HCT116 (cell line): ENCODE measurements around the gene RUNX1. TPM values are rescaled to one million over a fixed set of nuclear protein-coding genes. Genes with fewer than 3 reads are reported as not detected.

Experiments used
- ATAC-seq: fragments of 200-7000 bp; cut with Tn5 transposase; 2 replicates; pipeline ENCODE4 v1.9.1; 2020; ENCODE audit warnings: mild to moderate bottlenecking, moderate library complexity
- BruUV-seq: library from RNA; stranded (reverse); fragments of 400-500 nt; replicated peaks from 2 replicates; lab custom pipeline; 2021; lab: Mats Ljungman, UMichigan
- CTCF ChIA-PET: fragments of 300-600 bp; sonication (Branson Sonifier 250); formaldehyde crosslinking; loops from one replicate; lab custom pipeline; 2021; ENCODE audit warnings: antibody characterized with exemption; lab: Charles Lee
- POLR2A ChIA-PET: fragments of 300-600, 350-600 bp; sonication (Branson Sonifier 250); formaldehyde crosslinking; loops from one replicate; lab custom pipeline; 2021; ENCODE audit warnings: antibody characterized with exemption; lab: Charles Lee
- RAD21 ChIA-PET, 2 experiments: fragments of 300-600 bp; sonication (Branson Sonifier 250); formaldehyde crosslinking; loops; one replicate each; lab custom pipeline; 2023; ENCODE audit warnings: low total read pairs in 2 of 2; ENCODE audit not compliant: uncharacterized antibody in 2 of 2, unreplicated experiment in 2 of 2, low non-redundant PET in 1 of 2; lab: Charles Lee
- DNase-seq: peaks from one replicate; pipeline ENCODE4 v3.0.0-alpha.2; 2010; ENCODE audit warnings: low read depth, low spot score
- H2AFZ ChIP-seq: fragments of 200-600 bp; shearing (Covaris generic), sonication (generic); 2 replicates; pipeline ENCODE4 v1.6.1; 2017; ENCODE audit warnings: low read depth, mixed run types, mixed read lengths, antibody characterized with exemption, low read length; ENCODE audit not compliant: poor library complexity, severe bottlenecking
- H3K27ac ChIP-seq: 2 replicates; pipeline ENCODE4 v1.5.1; 2012; ENCODE audit warnings: low read depth, low read length
- H3K27me3 ChIP-seq: fragments of 200-600 bp; sonication (generic); 2 replicates; pipeline ENCODE4 v1.6.1; 2016; ENCODE audit warnings: mixed run types, low read length, mixed read lengths; ENCODE audit not compliant: insufficient read depth
- H3K36me3 ChIP-seq, 2 experiments: fragments of 200-500 bp in 1 of 2; fragments of 200-600 bp in 1 of 2; sonication (Bioruptor generic) in 1 of 2; sonication (generic) in 1 of 2; 2 replicates each; pipeline versions ENCODE4 v1.5.1 to v1.6.1; 2014 to 2016; ENCODE audit warnings: low read length in 2 of 2, inconsistent platforms in 1 of 2, mixed read lengths in 1 of 2, mixed run types in 1 of 2; ENCODE audit not compliant: insufficient read depth in 2 of 2, control insufficient read depth in 1 of 2
- H3K4me1 ChIP-seq, 2 experiments: fragments of 200-600 bp in 1 of 2; sonication (generic) in 1 of 2; 2 replicates each; pipeline versions ENCODE4 v1.5.1 to v1.6.1; 2012 to 2017; ENCODE audit warnings: low read length in 2 of 2, inconsistent platforms in 1 of 2, mild to moderate bottlenecking in 1 of 2, mixed read lengths in 1 of 2, mixed run types in 1 of 2, moderate library complexity in 1 of 2; ENCODE audit not compliant: insufficient read depth in 2 of 2, control insufficient read depth in 1 of 2
- H3K4me2 ChIP-seq: fragments of 200-600 bp; sonication (generic); 2 replicates; pipeline ENCODE4 v1.6.1; 2017; ENCODE audit warnings: mixed run types, low read length, mixed read lengths
- H3K4me3 ChIP-seq, 2 experiments: fragments of 200-600 bp in 1 of 2; sonication (generic) in 1 of 2; replicated peaks in 1 of 2; 2 replicates each; pipeline ENCODE4 v1.5.1; 2011 to 2016; ENCODE audit warnings: low read length in 2 of 2, control low read depth in 1 of 2, low read depth in 1 of 2, mild to moderate bottlenecking in 1 of 2, mixed read lengths in 1 of 2, mixed run types in 1 of 2
- H3K79me2 ChIP-seq: fragments of 200-600 bp; sonication (generic); 2 replicates; pipeline ENCODE4 v1.6.1; 2017; ENCODE audit warnings: mild to moderate bottlenecking, mixed run types, low read length, moderate library complexity, mixed read lengths; ENCODE audit not compliant: insufficient read depth
- H3K9ac ChIP-seq: fragments of 200-600 bp; sonication (generic); 2 replicates; pipeline ENCODE4 v1.6.1; 2016; ENCODE audit warnings: low read length, mixed read lengths
- H3K9me2 ChIP-seq: fragments of 200-600 bp; sonication (generic), shearing (Covaris generic); 2 replicates; pipeline ENCODE4 v1.6.1; 2017; ENCODE audit warnings: mixed run types, mild to moderate bottlenecking, moderate library complexity; ENCODE audit not compliant: insufficient read depth
- H3K9me3 ChIP-seq, 2 experiments: fragments of 200-500 bp in 1 of 2; fragments of 200-600 bp in 1 of 2; sonication (Bioruptor generic) in 1 of 2; sonication (generic) in 1 of 2; 2 replicates each; pipeline ENCODE4 v1.6.1; 2014 to 2017; ENCODE audit warnings: low read length in 2 of 2, mixed read lengths in 2 of 2, inconsistent platforms in 1 of 2, low read depth in 1 of 2, mild to moderate bottlenecking in 1 of 2, mixed run types in 1 of 2, moderate library complexity in 1 of 2; ENCODE audit not compliant: control insufficient read depth in 1 of 2, insufficient read depth in 1 of 2
- H4K20me1 ChIP-seq: fragments of 200-600 bp; sonication (generic), shearing (Covaris generic); 2 replicates; pipeline ENCODE4 v1.6.1; 2017; ENCODE audit warnings: mixed run types, mild to moderate bottlenecking, moderate library complexity; ENCODE audit not compliant: insufficient read depth
- CBX3 ChIP-seq: IDR thresholded peaks from 2 replicates; pipeline ENCODE4 v1.6.1; 2012; ENCODE audit warnings: low read depth
- CTCF ChIP-seq, 3 experiments: fragments of 200-600 bp in 1 of 3; sonication (generic) in 1 of 3; IDR thresholded peaks in 2 of 3; conservative IDR thresholded peaks in 1 of 3; 2 replicates each; pipeline ENCODE4 v1.5.1; 2012 to 2017; ENCODE audit warnings: low read depth in 2 of 3, low read length in 2 of 3, antibody characterized with exemption in 1 of 3, borderline replicate concordance in 1 of 3, control low read depth in 1 of 3, mild to moderate bottlenecking in 1 of 3, mixed read lengths in 1 of 3, mixed run types in 1 of 3, moderate library complexity in 1 of 3; ENCODE audit not compliant: insufficient read depth in 1 of 3
- EGR1 ChIP-seq: IDR thresholded peaks from 2 replicates; pipeline ENCODE4 v1.6.1; 2012; ENCODE audit warnings: low read depth
- ELF1 ChIP-seq: IDR thresholded peaks from 2 replicates; pipeline ENCODE4 v1.6.1; 2012; ENCODE audit warnings: low read depth, borderline replicate concordance
- JUND ChIP-seq: IDR thresholded peaks from 2 replicates; pipeline ENCODE4 v1.6.1; 2012
- POLR2A ChIP-seq: IDR thresholded peaks from 2 replicates; pipeline ENCODE4 v1.7.0; 2011; ENCODE audit warnings: borderline replicate concordance; ENCODE audit not compliant: insufficient read depth, insufficient read length; ENCODE audit errors: extremely low read depth
- SRF ChIP-seq: IDR thresholded peaks from 2 replicates; pipeline ENCODE4 v1.6.1; 2012; ENCODE audit warnings: low read depth
- TCF7L2 ChIP-seq: IDR thresholded peaks from 2 replicates; pipeline ENCODE4 v1.7.0; 2011; ENCODE audit warnings: borderline replicate concordance, inconsistent platforms; ENCODE audit not compliant: insufficient read depth, insufficient read length; ENCODE audit errors: extremely low read depth
- YY1 ChIP-seq: IDR thresholded peaks from 2 replicates; pipeline ENCODE4 v1.6.1; 2011; ENCODE audit warnings: low read length, low read depth, moderate library complexity, mild to moderate bottlenecking; ENCODE audit not compliant: insufficient replicate concordance; ENCODE audit errors: extremely low read depth
- ZBTB33 ChIP-seq: IDR thresholded peaks from 2 replicates; pipeline ENCODE4 v1.6.1; 2011; ENCODE audit warnings: mild to moderate bottlenecking, low read length, moderate library complexity; ENCODE audit not compliant: insufficient replicate concordance; ENCODE audit errors: extremely low read depth
- ZFX ChIP-seq: fragments of 450-650 bp; IDR thresholded peaks from 2 replicates; pipeline ENCODE4 v1.6.1; 2017
- intact Hi-C: fragments of 100-400 bp; cut with micrococcal nuclease; formaldehyde crosslinking; loops from 2 replicates; pipeline ENCODE4 v1.10.0; 2022
- total RNA-seq: library from RNA; stranded (reverse); gene quantifications from one replicate; pipeline ENCODE4 v1.2.1, GENCODE V29; 2021; ENCODE audit not compliant: unreplicated experiment
- TF ChIP-seq, protein P1 (sequence below): IDR thresholded peaks from 2 replicates; pipeline ENCODE4 v1.6.1; 2012

RUNX1 gene
- total RNA-seq, 1 experiment from 2014 or later, result 33.5 TPM

DNA sequence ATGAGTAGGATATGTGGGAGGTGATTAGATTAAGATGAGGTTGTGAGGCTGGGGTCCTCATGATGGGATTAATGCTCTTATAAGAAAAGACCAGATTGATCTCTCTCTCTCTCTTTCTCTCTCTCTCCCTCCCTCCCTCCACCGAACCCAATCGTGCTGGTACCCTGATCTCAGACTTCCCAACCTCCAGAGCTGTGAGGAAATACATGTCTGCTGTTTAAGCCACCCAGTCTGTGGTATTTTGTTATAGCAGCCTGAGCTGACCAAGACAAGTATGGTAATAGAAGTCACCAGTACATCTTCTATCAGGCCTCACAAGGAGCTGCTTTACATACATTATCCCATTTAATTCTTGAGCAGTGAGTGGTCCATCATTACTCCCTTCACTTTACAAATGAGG lies 149.8 kb downstream of the RUNX1 start:
- RAD21 ChIA-PET, result no interaction called here
- no peaks in the 10 kb centered on the region for H3K36me3 ChIP-seq
- no peak overlapping the region for H3K27ac ChIP-seq
- no peak overlapping the region for H3K4me3 ChIP-seq
- no peaks in the 10 kb centered on the region for H4K20me1 ChIP-seq
- ATAC-seq, result no peak
- CTCF ChIA-PET, result interaction anchor here (1.4 to 1.8 kb wide), 2 partner anchors 10 to 501 kb away, joined by 3 to 5 read pairs; no protein-coding TSS in a partner anchor
- intact Hi-C loops, result no loop called here
- no peaks in the 10 kb centered on the region for H3K4me1 ChIP-seq
- no peaks in the 10 kb centered on the region for H3K9me3 ChIP-seq
- no peaks in the 10 kb centered on the region for H3K27me3 ChIP-seq
- H2AFZ ChIP-seq, result no peak overlapping the region
- no peak for DNase-seq
- no peak for TF ChIP-seq ZFX
- no peak for TF ChIP-seq EGR1
- no peak for TF ChIP-seq SRF
- no peak for TF ChIP-seq CBX3
- TF ChIP-seq YY1, result no peak
- H3K79me2 ChIP-seq, result no peaks in the 10 kb centered on the region
- no TSS peak for BruUV-seq
- no peak overlapping the region for H3K4me2 ChIP-seq
- POLR2A ChIA-PET, result no interaction called here
- H3K9ac ChIP-seq, result no peak overlapping the region
- H3K9me2 ChIP-seq, result no peaks in the 10 kb centered on the region

- H4K20me1 ChIP-seq, result no peaks in the 10 kb centered on the region
- ATAC-seq, result no peak
- no peak overlapping the region for H3K27ac ChIP-seq
- no peak for TF ChIP-seq POLR2A
- TF ChIP-seq YY1, result no peak
- no peak for TF ChIP-seq JUND
- TF ChIP-seq EGR1, result no peak
- TF ChIP-seq TCF7L2, result no peak
- no peak for TF ChIP-seq ELF1
- TF ChIP-seq, protein P1, sequence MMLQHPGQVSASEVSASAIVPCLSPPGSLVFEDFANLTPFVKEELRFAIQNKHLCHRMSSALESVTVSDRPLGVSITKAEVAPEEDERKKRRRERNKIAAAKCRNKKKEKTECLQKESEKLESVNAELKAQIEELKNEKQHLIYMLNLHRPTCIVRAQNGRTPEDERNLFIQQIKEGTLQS, result no peak
- TF ChIP-seq ZBTB33, result no peak
- TF ChIP-seq CTCF (IDR thresholded peaks at IDR 0.05 in 2 of 3, conservative IDR thresholded peaks at IDR 0.05 in 1 of 3; ENCODE audit: borderline replicate concordance in 1 of 3, insufficient read depth in 1 of 3, low read depth in 2 of 3, low read length in 2 of 3), result no peak
- no peak for TF ChIP-seq CBX3
- intact Hi-C loops, result no loop called here
- no peak overlapping the region for H3K4me3 ChIP-seq
- no peaks in the 10 kb centered on the region for H3K79me2 ChIP-seq
- H3K9me3 ChIP-seq, result no peaks in the 10 kb centered on the region
- no peaks in the 10 kb centered on the region for H3K9me2 ChIP-seq
- RAD21 ChIA-PET, result no interaction called here
- H3K4me2 ChIP-seq, result no peak overlapping the region
- no peak overlapping the region for H3K9ac ChIP-seq
- POLR2A ChIA-PET, result interaction anchor here (1.2 kb wide), 1 partner anchor 9 kb away, joined by 3 read pairs; no protein-coding TSS in a partner anchor
- no peaks in the 10 kb centered on the region for H3K4me1 ChIP-seq
- no peaks in the 10 kb centered on the region for H3K27me3 ChIP-seq
- BruUV-seq, result no TSS peak
- H3K36me3 ChIP-seq, result no peaks in the 10 kb centered on the region
- DNase-seq, result no peak
- H2AFZ ChIP-seq, result no peak overlapping the region
- CTCF ChIA-PET, result interaction anchor here (1.4 kb wide), 1 partner anchor 503 kb away, joined by 3 read pairs; no protein-coding TSS in a partner anchor
These were observed 151.3 kb downstream of the RUNX1 start for GRCh38 chr21:34897828-34898227.
